Measurements from ENCODE around the gene SRSF2.

GRCh38 chr17:76700617-76701470, 36.3 kb downstream of the SRSF2 start:
- TF ChIP-seq FOXK2 (IDR thresholded peaks at IDR 0.05) (no peak), SUZ12 (IDR thresholded peaks at IDR 0.05) (no peak), SP1 (IDR thresholded peaks at IDR 0.05) (no peak), PKNOX1 (IDR thresholded peaks at IDR 0.05) (no peak), FOXM1 (IDR thresholded peaks at IDR 0.05; ENCODE audit: borderline replicate concordance) (no peak), HDGF (IDR thresholded peaks at IDR 0.05; ENCODE audit: borderline replicate concordance) (no peak), L3MBTL2 (conservative IDR thresholded peaks at IDR 0.05) (no peak)

Data from HEK293T (cell line).